NB4 (cell line): ENCODE data around the gene FOXF1.

Experiments
- MYC ChIP-seq: IDR thresholded peaks from 2 replicates; pipeline ENCODE4 v1.6.1; 2011; ENCODE audit warnings: low read depth, low read length
- POLR2A ChIP-seq: IDR thresholded peaks from 2 replicates; pipeline ENCODE4 v1.6.1; 2011; ENCODE audit warnings: mild to moderate bottlenecking; ENCODE audit not compliant: insufficient read length; ENCODE audit errors: extremely low read depth
- TF ChIP-seq, protein P1 (sequence below): IDR thresholded peaks from one replicate; pipeline ENCODE4 v1.5.1; 2012; ENCODE audit warnings: low read depth, low read length
- TF ChIP-seq, protein P2 (sequence below): IDR thresholded peaks from 2 replicates; pipeline ENCODE4 v1.6.1; 2011; ENCODE audit warnings: low read depth, low read length

DNA sequence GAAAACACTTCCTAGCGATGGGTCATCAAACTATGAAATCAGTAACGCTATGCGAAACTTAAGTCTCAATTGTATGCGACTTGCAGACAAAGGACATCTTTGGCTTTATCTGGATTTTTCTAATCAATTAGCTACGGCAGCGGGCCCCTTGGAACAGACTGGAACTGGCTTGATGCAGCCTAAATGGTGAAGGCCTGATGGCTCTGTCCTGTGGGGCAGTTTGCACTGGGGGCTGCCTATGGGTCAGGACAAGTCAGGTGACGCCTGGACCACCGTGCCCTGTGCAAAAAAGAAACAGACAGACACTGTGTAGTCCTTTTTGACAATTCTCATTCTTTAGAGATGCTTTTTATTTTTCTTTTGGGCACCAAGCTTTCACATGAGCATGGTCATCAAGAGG is 22.7 kb downstream of the FOXF1 start:
- TF ChIP-seq, protein P1, sequence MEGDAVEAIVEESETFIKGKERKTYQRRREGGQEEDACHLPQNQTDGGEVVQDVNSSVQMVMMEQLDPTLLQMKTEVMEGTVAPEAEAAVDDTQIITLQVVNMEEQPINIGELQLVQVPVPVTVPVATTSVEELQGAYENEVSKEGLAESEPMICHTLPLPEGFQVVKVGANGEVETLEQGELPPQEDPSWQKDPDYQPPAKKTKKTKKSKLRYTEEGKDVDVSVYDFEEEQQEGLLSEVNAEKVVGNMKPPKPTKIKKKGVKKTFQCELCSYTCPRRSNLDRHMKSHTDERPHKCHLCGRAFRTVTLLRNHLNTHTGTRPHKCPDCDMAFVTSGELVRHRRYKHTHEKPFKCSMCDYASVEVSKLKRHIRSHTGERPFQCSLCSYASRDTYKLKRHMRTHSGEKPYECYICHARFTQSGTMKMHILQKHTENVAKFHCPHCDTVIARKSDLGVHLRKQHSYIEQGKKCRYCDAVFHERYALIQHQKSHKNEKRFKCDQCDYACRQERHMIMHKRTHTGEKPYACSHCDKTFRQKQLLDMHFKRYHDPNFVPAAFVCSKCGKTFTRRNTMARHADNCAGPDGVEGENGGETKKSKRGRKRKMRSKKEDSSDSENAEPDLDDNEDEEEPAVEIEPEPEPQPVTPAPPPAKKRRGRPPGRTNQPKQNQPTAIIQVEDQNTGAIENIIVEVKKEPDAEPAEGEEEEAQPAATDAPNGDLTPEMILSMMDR = no peak
- TF ChIP-seq POLR2A (no peak), MYC (no peak)
- TF ChIP-seq, protein P2, sequence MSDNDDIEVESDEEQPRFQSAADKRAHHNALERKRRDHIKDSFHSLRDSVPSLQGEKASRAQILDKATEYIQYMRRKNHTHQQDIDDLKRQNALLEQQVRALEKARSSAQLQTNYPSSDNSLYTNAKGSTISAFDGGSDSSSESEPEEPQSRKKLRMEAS = no peak
